HepG2 (cell line): ENCODE data around the gene ALDH9A1. TPM values are rescaled to one million over a fixed set of nuclear protein-coding genes. Genes with fewer than 3 reads are reported as not detected.
A peak's percentile ranks its signal among the peaks of the same experiment; 100 is the strongest.

ENCODE experiments used
- ATAC-seq: fragments of 200-7000 bp; cut with Tn5 transposase; 3 replicates; pipeline ENCODE4 v1.9.1; 2020; ENCODE audit warnings: mild to moderate bottlenecking, moderate library complexity
- BruUV-seq: library from RNA; stranded (reverse); fragments of 400-500 nt; replicated peaks from 2 replicates; lab custom pipeline; 2021; lab: Mats Ljungman, UMichigan
- CTCF ChIA-PET: fragments of 300-600 bp; formaldehyde crosslinking; extraction: SDS; loops from one replicate; lab custom pipeline; 2021; ENCODE audit warnings: low total read pairs, inconsistent platforms, low intra/inter-chr PET ratio; lab: Yijun Ruan, JAX
- POLR2A ChIA-PET: fragments of 350-600 bp; sonication (Branson Sonifier 250); formaldehyde crosslinking; loops from one replicate; lab custom pipeline; 2020; ENCODE audit warnings: antibody characterized with exemption, inconsistent platforms; lab: Yijun Ruan, JAX
- DNase-seq: peaks from one replicate; pipeline ENCODE4 v3.0.0-alpha.2; 2015; ENCODE audit warnings: low spot score
- FAIRE-seq: peaks from 3 replicates; lab custom pipeline; 2011; peaks lifted over from hg19 to GRCh38; lab: Jason Lieb, UNC
- H2AFZ ChIP-seq: one replicate; pipeline ENCODE4 v1.6.1; 2011; ENCODE audit warnings: low read length, inconsistent platforms
- H3K27ac ChIP-seq: fragments of 300-600 bp; 3 replicates; pipeline ENCODE4 v1.8.0; 2011; ENCODE audit warnings: mixed run types, mild to moderate bottlenecking, mixed read lengths, low read length, inconsistent platforms; ENCODE audit not compliant: insufficient read depth; ENCODE audit errors: extremely low read length
- H3K27me3 ChIP-seq, 2 experiments: fragments of 200-600 bp in 1 of 2; 2 replicates in 1 of 2; 3 replicates in 1 of 2; pipeline versions ENCODE4 v1.6.0 to v1.8.0; 2011; ENCODE audit warnings: low read length in 2 of 2, mild to moderate bottlenecking in 2 of 2, moderate library complexity in 2 of 2, inconsistent platforms in 1 of 2; ENCODE audit not compliant: insufficient read depth in 2 of 2, control insufficient read depth in 1 of 2
- H3K36me3 ChIP-seq, 2 experiments: fragments of 200-600 bp in 1 of 2; replicated peaks in 1 of 2; 2 replicates in 1 of 2; 3 replicates in 1 of 2; pipeline versions ENCODE4 v1.5.1 to v1.8.0; 2011; ENCODE audit warnings: low read length in 2 of 2, inconsistent platforms in 1 of 2; ENCODE audit not compliant: insufficient read depth in 2 of 2, control insufficient read depth in 1 of 2
- H3K4me1 ChIP-seq: 2 replicates; pipeline ENCODE4 v1.5.1; 2012; ENCODE audit warnings: low read length, inconsistent platforms; ENCODE audit not compliant: insufficient read depth
- H3K4me2 ChIP-seq: 2 replicates; pipeline ENCODE4 v1.6.0; 2011; ENCODE audit warnings: low read depth, low read length, inconsistent platforms
- H3K4me3 ChIP-seq, 3 experiments: fragments of 200-600 bp in 1 of 3; sonication (generic), shearing (Covaris generic) in 1 of 3; replicated peaks in 1 of 3; 2 replicates each; pipeline ENCODE4 v1.5.1; 2011 to 2016; ENCODE audit warnings: low read length in 3 of 3, inconsistent platforms in 2 of 3, low read depth in 2 of 3, mild to moderate bottlenecking in 2 of 3, control low read depth in 1 of 3, mixed read lengths in 1 of 3; ENCODE audit not compliant: insufficient read depth in 1 of 3
- H3K79me2 ChIP-seq: one replicate; pipeline ENCODE4 v1.6.1; 2011; ENCODE audit warnings: low read length, inconsistent platforms; ENCODE audit not compliant: insufficient read depth
- H3K9ac ChIP-seq: 2 replicates; pipeline ENCODE4 v1.6.0; 2011; ENCODE audit warnings: mild to moderate bottlenecking, low read depth, low read length, inconsistent platforms; ENCODE audit not compliant: insufficient read depth
- H3K9me3 ChIP-seq: 2 replicates; pipeline ENCODE4 v1.5.1; 2012; ENCODE audit warnings: mild to moderate bottlenecking, low read length
- H4K20me1 ChIP-seq: 2 replicates; pipeline ENCODE4 v1.6.0; 2011; ENCODE audit warnings: inconsistent platforms, mild to moderate bottlenecking, low read length, moderate library complexity; ENCODE audit not compliant: insufficient read depth
- MED8 ChIP-seq: sonication (generic); formaldehyde crosslinking; IDR thresholded peaks from 2 replicates; pipeline ENCODE4 v1.8.1; 2023; ENCODE audit warnings: mild to moderate bottlenecking, missing genetic modification reagents; ENCODE audit not compliant: insufficient replicate concordance
- STAG1 ChIP-seq: sonication (generic); formaldehyde crosslinking; IDR thresholded peaks from 2 replicates; pipeline ENCODE4 v1.4.0; 2020; ENCODE audit warnings: missing genetic modification reagents
- ZNF570 ChIP-seq: sonication (generic); formaldehyde crosslinking; IDR thresholded peaks from 2 replicates; pipeline ENCODE4 v1.4.0; 2020; ENCODE audit warnings: mild to moderate bottlenecking, missing genetic modification reagents, borderline replicate concordance
- ZNF839 ChIP-seq: sonication (generic); formaldehyde crosslinking; IDR thresholded peaks from 2 replicates; pipeline ENCODE4 v1.4.0; 2020; ENCODE audit warnings: missing genetic modification reagents, mild to moderate bottlenecking, borderline replicate concordance
- WGBS: methylation state at CpG from one replicate; pipeline ENCODE4 v1.1.6; 2017; ENCODE audit warnings: low lambda C conversion rate; 5-methylcytosine and 5-hydroxymethylcytosine counted together
- in situ Hi-C: cut with HindIII; loops from 2 replicates; pipeline ENCODE4 v1.10.0; 2017; ENCODE audit warnings: low pct_unique_long_range_greater_than_20kb; ENCODE audit not compliant: extremely low pct_ligation_motif_present
- intact Hi-C: fragments of 100-400 bp; cut with micrococcal nuclease; formaldehyde crosslinking; loops from one replicate; pipeline ENCODE4 v1.10.0; 2022; ENCODE audit not compliant: unreplicated experiment
- polyA plus RNA-seq, 8 experiments: library from polyadenylated mRNA; depleted of rRNA in 3 of 8; stranded (reverse) in 7 of 8; unstranded in 1 of 8; fragments of >200 nt; fragmentation: Illumina TruSeq in 4 of 8; extraction: Trizol in 4 of 8; gene quantifications; 2 replicates each; pipeline versions ENCODE4 v1.2.1 to v1.2.3, GENCODE V29; 2011 to 2016; ENCODE audit warnings: low read depth in 4 of 8, missing spikeins in 1 of 8, mixed read lengths in 1 of 8; ENCODE audit not compliant: insufficient read depth in 1 of 8
- total RNA-seq, 5 experiments: library from RNA; depleted of rRNA; stranded (reverse); fragments of >200 nt; fragmentation: Illumina TruSeq; extraction: Trizol; gene quantifications; 2 replicates each; pipeline ENCODE4 v1.2.3, GENCODE V29; 2016; ENCODE audit warnings: low read depth in 1 of 5
- TF ChIP-seq, protein P1 (sequence below), 2 experiments: sonication (generic) in 1 of 2; formaldehyde crosslinking in 1 of 2; IDR thresholded peaks; 2 replicates each; pipeline versions ENCODE4 v1.6.1 to v1.9.0; 2014 to 2022; ENCODE audit warnings: antibody characterized with exemption in 1 of 2, borderline replicate concordance in 1 of 2, inconsistent platforms in 1 of 2, low read depth in 1 of 2, missing genetic modification reagents in 1 of 2
- TF ChIP-seq, protein P2 (sequence below): IDR thresholded peaks from 2 replicates; pipeline ENCODE4 v1.6.1; 2016; ENCODE audit warnings: low read depth
- TF ChIP-seq, protein P3 (sequence below): sonication (generic); formaldehyde crosslinking; IDR thresholded peaks from 2 replicates; pipeline ENCODE4 v1.5.0; 2020; ENCODE audit warnings: mild to moderate bottlenecking, missing genetic modification reagents, moderate library complexity

Gene ALDH9A1
- total and polyA plus RNA-seq, 2 of the 13 experiments (the other 11 are each of a cell fraction or from before 2014, with no cell fraction given), result 27.5 to 38.5 TPM

DNA sequence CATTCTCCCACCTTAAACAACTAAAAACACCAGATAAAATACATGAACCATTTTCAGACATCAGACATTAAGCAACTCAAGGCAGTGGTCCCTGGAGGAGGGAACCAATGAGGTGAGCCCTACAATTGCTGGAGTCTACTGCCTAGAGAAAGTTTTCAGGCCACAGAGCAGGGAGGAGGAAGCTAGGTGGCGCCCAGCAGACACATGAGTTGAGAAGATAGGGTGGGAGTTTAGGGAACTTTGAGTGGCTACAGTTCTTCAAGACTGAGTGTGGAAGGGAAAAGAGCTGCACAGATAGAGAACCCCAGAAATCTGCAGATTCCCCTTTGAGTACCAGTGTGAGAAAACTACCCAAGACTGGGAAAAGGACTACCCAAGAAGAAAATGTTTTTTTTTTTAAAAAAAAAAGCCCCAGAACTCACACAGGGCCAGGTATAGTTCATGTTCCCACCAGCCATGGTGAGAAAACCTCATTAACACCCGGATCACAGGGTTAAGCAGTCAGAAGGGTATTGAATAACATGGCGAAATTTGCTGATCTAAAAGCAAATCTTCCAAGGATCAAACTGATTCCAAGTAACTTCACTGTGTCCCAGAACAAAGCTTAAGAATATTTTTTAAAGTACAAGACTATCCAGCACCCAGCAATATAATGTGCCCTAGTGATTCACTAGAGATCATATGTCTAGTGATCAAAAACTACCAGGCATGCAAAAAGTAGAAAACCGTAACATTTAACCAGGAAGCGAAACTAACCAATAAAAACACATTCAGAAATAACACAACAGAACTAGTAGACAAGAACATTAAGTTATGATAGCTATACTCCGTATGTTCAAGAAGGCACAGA, 12.0 kb downstream of the ALDH9A1 start:
- peaks cover 3% of the 10 kb centered on the region for H3K79me2 ChIP-seq
- no peaks in the 10 kb centered on the region for H3K27me3 ChIP-seq
- no peak overlapping the region for H3K9ac ChIP-seq
- H3K27ac ChIP-seq, result no peak overlapping the region
- in situ Hi-C loops, result no loop called here
- H3K4me3 ChIP-seq, result no peak overlapping the region
- H3K36me3 ChIP-seq, result peaks cover 4 to 22% of the 10 kb centered on the region in 2 experiments
- intact Hi-C loops, result no loop called here
- H4K20me1 ChIP-seq, result no peaks in the 10 kb centered on the region
- no peak for FAIRE-seq
- ATAC-seq, result peak; percentile 41; the same call in 1 of the 3 replicates
- no peak overlapping the region for H2AFZ ChIP-seq
- ChIA-PET POLR2A (interaction anchor here (1.0 to 2.1 kb wide), 2 partner anchors 12 to 56 kb away, joined by 3 to 5 read pairs; partner anchors contain the start of gene ALDH9A1), CTCF (no interaction called here)
- no TSS peak for BruUV-seq
- H3K4me2 ChIP-seq, result no peak overlapping the region
- DNase-seq, result no peak
- peaks cover 7% of the 10 kb centered on the region; the same call in 1 of the 2 replicates for H3K9me3 ChIP-seq
- H3K4me1 ChIP-seq, result peaks cover 22% of the 10 kb centered on the region
- 84% methylated on average over 6 of the region's 6 CpGs for WGBS
- TF ChIP-seq STAG1 (CRISPR knock-in tag) (peak; percentile 47), ZNF570 (CRISPR knock-in tag) (no peak), MED8 (CRISPR knock-in tag) (no peak), ZNF839 (CRISPR knock-in tag) (no peak)
- TF ChIP-seq, protein P1, sequence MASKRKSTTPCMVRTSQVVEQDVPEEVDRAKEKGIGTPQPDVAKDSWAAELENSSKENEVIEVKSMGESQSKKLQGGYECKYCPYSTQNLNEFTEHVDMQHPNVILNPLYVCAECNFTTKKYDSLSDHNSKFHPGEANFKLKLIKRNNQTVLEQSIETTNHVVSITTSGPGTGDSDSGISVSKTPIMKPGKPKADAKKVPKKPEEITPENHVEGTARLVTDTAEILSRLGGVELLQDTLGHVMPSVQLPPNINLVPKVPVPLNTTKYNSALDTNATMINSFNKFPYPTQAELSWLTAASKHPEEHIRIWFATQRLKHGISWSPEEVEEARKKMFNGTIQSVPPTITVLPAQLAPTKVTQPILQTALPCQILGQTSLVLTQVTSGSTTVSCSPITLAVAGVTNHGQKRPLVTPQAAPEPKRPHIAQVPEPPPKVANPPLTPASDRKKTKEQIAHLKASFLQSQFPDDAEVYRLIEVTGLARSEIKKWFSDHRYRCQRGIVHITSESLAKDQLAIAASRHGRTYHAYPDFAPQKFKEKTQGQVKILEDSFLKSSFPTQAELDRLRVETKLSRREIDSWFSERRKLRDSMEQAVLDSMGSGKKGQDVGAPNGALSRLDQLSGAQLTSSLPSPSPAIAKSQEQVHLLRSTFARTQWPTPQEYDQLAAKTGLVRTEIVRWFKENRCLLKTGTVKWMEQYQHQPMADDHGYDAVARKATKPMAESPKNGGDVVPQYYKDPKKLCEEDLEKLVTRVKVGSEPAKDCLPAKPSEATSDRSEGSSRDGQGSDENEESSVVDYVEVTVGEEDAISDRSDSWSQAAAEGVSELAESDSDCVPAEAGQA (IDR thresholded peaks at IDR 0.05; ENCODE audit: low read depth), result no peak
- TF ChIP-seq, protein P1 (CRISPR knock-in tag; IDR thresholded peaks at IDR 0.05; ENCODE audit: borderline replicate concordance), result no peak
- TF ChIP-seq, protein P2, sequence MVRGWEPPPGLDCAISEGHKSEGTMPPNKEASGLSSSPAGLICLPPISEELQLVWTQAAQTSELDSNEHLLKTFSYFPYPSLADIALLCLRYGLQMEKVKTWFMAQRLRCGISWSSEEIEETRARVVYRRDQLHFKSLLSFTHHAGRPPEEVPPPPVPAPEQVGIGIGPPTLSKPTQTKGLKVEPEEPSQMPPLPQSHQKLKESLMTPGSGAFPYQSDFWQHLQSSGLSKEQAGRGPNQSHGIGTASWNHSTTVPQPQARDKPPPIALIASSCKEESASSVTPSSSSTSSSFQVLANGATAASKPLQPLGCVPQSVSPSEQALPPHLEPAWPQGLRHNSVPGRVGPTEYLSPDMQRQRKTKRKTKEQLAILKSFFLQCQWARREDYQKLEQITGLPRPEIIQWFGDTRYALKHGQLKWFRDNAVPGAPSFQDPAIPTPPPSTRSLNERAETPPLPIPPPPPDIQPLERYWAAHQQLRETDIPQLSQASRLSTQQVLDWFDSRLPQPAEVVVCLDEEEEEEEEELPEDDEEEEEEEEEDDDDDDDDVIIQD (CRISPR knock-in tag), result peak; percentile 76; the same call in 1 of the 2 replicates
- TF ChIP-seq, protein P3, sequence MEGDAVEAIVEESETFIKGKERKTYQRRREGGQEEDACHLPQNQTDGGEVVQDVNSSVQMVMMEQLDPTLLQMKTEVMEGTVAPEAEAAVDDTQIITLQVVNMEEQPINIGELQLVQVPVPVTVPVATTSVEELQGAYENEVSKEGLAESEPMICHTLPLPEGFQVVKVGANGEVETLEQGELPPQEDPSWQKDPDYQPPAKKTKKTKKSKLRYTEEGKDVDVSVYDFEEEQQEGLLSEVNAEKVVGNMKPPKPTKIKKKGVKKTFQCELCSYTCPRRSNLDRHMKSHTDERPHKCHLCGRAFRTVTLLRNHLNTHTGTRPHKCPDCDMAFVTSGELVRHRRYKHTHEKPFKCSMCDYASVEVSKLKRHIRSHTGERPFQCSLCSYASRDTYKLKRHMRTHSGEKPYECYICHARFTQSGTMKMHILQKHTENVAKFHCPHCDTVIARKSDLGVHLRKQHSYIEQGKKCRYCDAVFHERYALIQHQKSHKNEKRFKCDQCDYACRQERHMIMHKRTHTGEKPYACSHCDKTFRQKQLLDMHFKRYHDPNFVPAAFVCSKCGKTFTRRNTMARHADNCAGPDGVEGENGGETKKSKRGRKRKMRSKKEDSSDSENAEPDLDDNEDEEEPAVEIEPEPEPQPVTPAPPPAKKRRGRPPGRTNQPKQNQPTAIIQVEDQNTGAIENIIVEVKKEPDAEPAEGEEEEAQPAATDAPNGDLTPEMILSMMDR (CRISPR knock-in tag), result peak; percentile 54
